ENCODE measurements around the gene RXFP3.

DNA sequence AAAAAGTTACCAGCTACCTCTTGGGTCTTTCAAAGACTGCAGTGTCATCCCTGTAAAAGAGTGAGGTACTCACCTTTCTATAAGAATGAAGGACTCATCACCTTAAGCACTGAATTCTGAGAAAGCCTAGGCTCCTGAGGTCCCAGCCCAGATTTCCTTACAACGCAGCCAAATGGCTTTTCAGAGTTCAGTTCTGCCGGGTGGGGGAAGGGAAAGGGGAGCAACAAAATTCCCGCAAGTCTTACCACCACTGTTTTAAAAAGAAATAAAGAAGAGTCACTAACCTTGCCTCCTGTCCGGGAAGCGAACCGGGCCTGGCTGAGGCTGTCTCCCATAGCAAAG, 44.8 kb upstream of the RXFP3 start:
- TF ChIP-seq, protein P1, sequence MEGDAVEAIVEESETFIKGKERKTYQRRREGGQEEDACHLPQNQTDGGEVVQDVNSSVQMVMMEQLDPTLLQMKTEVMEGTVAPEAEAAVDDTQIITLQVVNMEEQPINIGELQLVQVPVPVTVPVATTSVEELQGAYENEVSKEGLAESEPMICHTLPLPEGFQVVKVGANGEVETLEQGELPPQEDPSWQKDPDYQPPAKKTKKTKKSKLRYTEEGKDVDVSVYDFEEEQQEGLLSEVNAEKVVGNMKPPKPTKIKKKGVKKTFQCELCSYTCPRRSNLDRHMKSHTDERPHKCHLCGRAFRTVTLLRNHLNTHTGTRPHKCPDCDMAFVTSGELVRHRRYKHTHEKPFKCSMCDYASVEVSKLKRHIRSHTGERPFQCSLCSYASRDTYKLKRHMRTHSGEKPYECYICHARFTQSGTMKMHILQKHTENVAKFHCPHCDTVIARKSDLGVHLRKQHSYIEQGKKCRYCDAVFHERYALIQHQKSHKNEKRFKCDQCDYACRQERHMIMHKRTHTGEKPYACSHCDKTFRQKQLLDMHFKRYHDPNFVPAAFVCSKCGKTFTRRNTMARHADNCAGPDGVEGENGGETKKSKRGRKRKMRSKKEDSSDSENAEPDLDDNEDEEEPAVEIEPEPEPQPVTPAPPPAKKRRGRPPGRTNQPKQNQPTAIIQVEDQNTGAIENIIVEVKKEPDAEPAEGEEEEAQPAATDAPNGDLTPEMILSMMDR (IDR thresholded peaks at IDR 0.05; ENCODE audit: insufficient read depth, low read depth, low read length), result no peak
- TF ChIP-seq EZH2 (IDR thresholded peaks at IDR 0.05; ENCODE audit: insufficient read depth, low read length), result no peak

All from astrocyte (in vitro differentiated cells and primary cell).